Astrocyte (in vitro differentiated cells and primary cell): Measurements from ENCODE around the gene PPP1R12A. TPM values are rescaled to one million over a fixed set of nuclear protein-coding genes. Genes with fewer than 3 reads are reported as not detected.
"Not testable (repeated sequence)": the region's sequence is repeated elsewhere in the genome, so short reads cannot be mapped to it uniquely, and the experiment has no call there.

Source experiments
- DNase-seq: peaks from one replicate; pipeline ENCODE4 v3.0.0-alpha.2; 2010; ENCODE audit warnings: low read depth
- FAIRE-seq: peaks from 2 replicates; lab custom pipeline; 2011; peaks lifted over from hg19 to GRCh38; lab: Jason Lieb, UNC
- H2AFZ ChIP-seq: 2 replicates; pipeline ENCODE4 v1.6.0; 2012; ENCODE audit warnings: low read depth, low read length, inconsistent platforms
- H3K27ac ChIP-seq: 2 replicates; pipeline ENCODE4 v1.5.1; 2011; ENCODE audit warnings: low read depth, low read length, inconsistent platforms
- H3K27me3 ChIP-seq: 2 replicates; pipeline ENCODE4 v1.6.0; 2011; ENCODE audit warnings: low read length, inconsistent platforms; ENCODE audit not compliant: insufficient read depth
- H3K36me3 ChIP-seq: 2 replicates; pipeline ENCODE4 v1.5.1; 2011; ENCODE audit warnings: low read length, inconsistent platforms; ENCODE audit not compliant: insufficient read depth
- H3K4me1 ChIP-seq: 2 replicates; pipeline ENCODE4 v1.5.1; 2011; ENCODE audit warnings: low read length, inconsistent platforms; ENCODE audit not compliant: insufficient read depth
- H3K4me2 ChIP-seq: 2 replicates; pipeline ENCODE4 v1.6.0; 2012; ENCODE audit warnings: low read length, inconsistent platforms
- H3K4me3 ChIP-seq: 2 replicates; pipeline ENCODE4 v1.5.1; 2011; ENCODE audit warnings: low read depth, mild to moderate bottlenecking, low read length, inconsistent platforms; ENCODE audit not compliant: insufficient read depth
- H3K79me2 ChIP-seq: 2 replicates; pipeline ENCODE4 v1.6.0; 2012; ENCODE audit warnings: mild to moderate bottlenecking, low read length, inconsistent platforms; ENCODE audit not compliant: insufficient read depth
- H3K9ac ChIP-seq: 2 replicates; pipeline ENCODE4 v1.6.0; 2012; ENCODE audit warnings: mild to moderate bottlenecking, low read length, inconsistent platforms
- H3K9me3 ChIP-seq: 2 replicates; pipeline ENCODE4 v1.5.1; 2012; ENCODE audit warnings: low read depth, mild to moderate bottlenecking, low read length, inconsistent platforms; ENCODE audit not compliant: insufficient read depth
- H4K20me1 ChIP-seq: 2 replicates; pipeline ENCODE4 v1.6.0; 2012; ENCODE audit warnings: low read length, inconsistent platforms; ENCODE audit not compliant: insufficient read depth
- H3K27ac Mint-ChIP-seq: one replicate; pipeline ENCODE4 v1.8.0; 2021; ENCODE audit warnings: mild to moderate bottlenecking, mixed read lengths; ENCODE audit not compliant: unreplicated experiment
- H3K27me3 Mint-ChIP-seq: one replicate; pipeline ENCODE4 v1.8.0; 2021; ENCODE audit warnings: low read depth, mixed read lengths; ENCODE audit not compliant: unreplicated experiment
- H3K36me3 Mint-ChIP-seq: one replicate; pipeline ENCODE4 v1.8.0; 2021; ENCODE audit warnings: low read depth, mixed read lengths; ENCODE audit not compliant: unreplicated experiment
- H3K4me1 Mint-ChIP-seq: one replicate; pipeline ENCODE4 v1.8.0; 2021; ENCODE audit warnings: low read depth, mixed read lengths; ENCODE audit not compliant: unreplicated experiment
- H3K4me3 Mint-ChIP-seq: one replicate; pipeline ENCODE4 v1.8.0; 2021; ENCODE audit warnings: mild to moderate bottlenecking, moderate library complexity, mixed read lengths; ENCODE audit not compliant: unreplicated experiment
- H3K9me3 Mint-ChIP-seq: one replicate; pipeline ENCODE4 v1.8.0; 2021; ENCODE audit warnings: mild to moderate bottlenecking, mixed read lengths; ENCODE audit not compliant: unreplicated experiment
- CTCF ChIP-seq: IDR thresholded peaks from 2 replicates; pipeline ENCODE4 v1.5.1; 2011; ENCODE audit warnings: low read depth, mild to moderate bottlenecking, inconsistent platforms, low read length, moderate library complexity; ENCODE audit not compliant: insufficient read depth
- EZH2 ChIP-seq: IDR thresholded peaks from 2 replicates; pipeline ENCODE4 v1.6.1; 2012; ENCODE audit warnings: mild to moderate bottlenecking, low read length, inconsistent platforms; ENCODE audit not compliant: insufficient read depth
- total RNA-seq: library from RNA; stranded (reverse); gene quantifications from 2 replicates; pipeline ENCODE4 v1.2.1, GENCODE V29; 2021

The PPP1R12A gene
- total RNA-seq, 1 donor from 2014 or later, result 115 TPM

- H3K4me2 ChIP-seq, result no peak overlapping the region
- H3K4me1 ChIP-seq, result peaks cover 16% of the 10 kb centered on the region
- Mint-ChIP-seq H3K36me3 (no peaks in the 10 kb centered on the region), H3K9me3 (no peaks in the 10 kb centered on the region), H3K4me3 (no peak overlapping the region), H3K4me1 (peaks cover 24% of the 10 kb centered on the region), H3K27ac (no peak overlapping the region), H3K27me3 (no peaks in the 10 kb centered on the region)
- H3K9me3 ChIP-seq, result no peaks in the 10 kb centered on the region
- TF ChIP-seq EZH2, result no peak
- TF ChIP-seq CTCF, result no peak
- H3K27ac ChIP-seq, result no peak overlapping the region
- DNase-seq (no peak), FAIRE-seq (no peak)
- no peaks in the 10 kb centered on the region for H3K27me3 ChIP-seq
- H2AFZ ChIP-seq, result no peak overlapping the region
- no peaks in the 10 kb centered on the region for H4K20me1 ChIP-seq
- H3K36me3 ChIP-seq, result no peaks in the 10 kb centered on the region
- H3K79me2 ChIP-seq, result no peaks in the 10 kb centered on the region
- H3K4me3 ChIP-seq, result no peak overlapping the region
- H3K9ac ChIP-seq, result no peak overlapping the region
Observed at GRCh38 chr12:79978692-79979091, 43.8 kb upstream of the PPP1R12A start.

DNA sequence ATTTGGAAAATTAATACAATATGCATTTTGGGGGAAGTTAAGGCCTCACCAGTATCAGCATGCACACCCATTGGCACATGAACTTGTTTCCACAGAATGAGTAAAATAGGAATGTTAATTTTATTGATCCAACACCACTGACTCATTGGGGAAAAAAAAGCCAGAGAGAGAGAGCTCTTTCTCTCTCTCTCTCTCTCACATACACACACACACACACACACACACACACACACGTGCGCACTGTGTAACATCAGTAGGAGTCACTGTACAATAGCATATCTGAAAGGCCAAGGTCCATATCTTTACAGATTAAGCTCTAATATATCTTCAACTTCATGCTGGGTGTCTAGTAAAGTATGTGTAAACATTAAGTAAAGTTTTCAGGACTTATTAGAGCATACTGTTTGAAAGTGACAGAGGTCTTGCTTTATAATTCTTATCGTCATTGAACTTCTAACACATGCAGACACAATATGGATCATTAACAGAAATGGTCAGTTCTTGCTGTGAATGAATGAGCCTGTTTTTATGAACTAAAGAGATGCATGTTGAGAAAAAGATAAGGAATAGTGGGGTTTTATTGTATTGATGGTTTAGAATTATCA, 43.1 kb upstream of the PPP1R12A start:
- peak; percentile 17 for FAIRE-seq
- not testable (repeated sequence) for H3K4me2 ChIP-seq, H3K27me3 ChIP-seq, H3K27me3 Mint-ChIP-seq, H3K36me3 Mint-ChIP-seq, H2AFZ ChIP-seq, H3K4me3 ChIP-seq, H3K27ac ChIP-seq, H3K79me2 ChIP-seq, H3K9me3 Mint-ChIP-seq, H3K36me3 ChIP-seq, H3K9me3 ChIP-seq, H3K4me3 Mint-ChIP-seq, H3K27ac Mint-ChIP-seq, H3K4me1 ChIP-seq, H3K9ac ChIP-seq, H4K20me1 ChIP-seq
- H3K4me1 Mint-ChIP-seq, result peaks cover 17% of the 10 kb centered on the region
- peak; percentile 58 for DNase-seq

DNA sequence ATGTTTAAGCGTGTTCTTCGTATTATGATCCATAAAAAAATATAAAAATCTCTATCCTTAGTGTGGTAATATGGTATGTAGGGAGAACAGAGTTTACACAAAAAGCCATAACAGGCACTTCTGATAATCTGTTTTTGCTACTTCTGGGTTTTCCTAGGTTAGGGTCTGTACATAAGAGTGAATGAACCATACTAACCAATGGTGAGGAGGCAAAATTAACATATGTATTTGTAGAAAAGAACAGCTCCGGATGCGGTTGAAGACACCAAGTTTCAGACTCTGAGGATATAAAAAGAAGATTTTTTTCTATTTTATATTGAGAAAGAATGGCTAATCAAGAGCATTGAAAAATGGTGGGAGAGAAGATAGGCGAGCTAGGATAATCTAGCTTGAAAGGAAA, 40.2 kb upstream of the PPP1R12A start:
- no peaks in the 10 kb centered on the region for H3K27me3 Mint-ChIP-seq
- no peaks in the 10 kb centered on the region for H3K27me3 ChIP-seq
- FAIRE-seq, result no peak

More for the DNA sequence above, 40.2 kb upstream of the PPP1R12A start:
- Histone ChIP-seq H3K9me3 (no peaks in the 10 kb centered on the region), H3K4me1 (no peaks in the 10 kb centered on the region), H3K4me2 (no peak overlapping the region), H3K36me3 (no peaks in the 10 kb centered on the region), H3K9ac (no peak overlapping the region), H3K79me2 (no peaks in the 10 kb centered on the region), H4K20me1 (no peaks in the 10 kb centered on the region), H2AFZ (no peak overlapping the region), H3K27ac (no peak overlapping the region), H3K4me3 (no peak overlapping the region)
- Mint-ChIP-seq H3K36me3 (no peaks in the 10 kb centered on the region), H3K4me1 (peaks cover 9% of the 10 kb centered on the region), H3K9me3 (no peaks in the 10 kb centered on the region), H3K27ac (no peak overlapping the region), H3K4me3 (no peak overlapping the region)
- no peak for DNase-seq
- no peak for TF ChIP-seq CTCF
- TF ChIP-seq EZH2, result no peak
